H1 (cell line): ENCODE measurements around the gene SCAF1. TPM values are rescaled to one million over a fixed set of nuclear protein-coding genes. Genes with fewer than 3 reads are reported as not detected.

Experiments used
- CTCF ChIA-PET: fragments of 300-600 bp; sonication (Branson Sonifier 250); formaldehyde crosslinking; loops from one replicate; lab custom pipeline; 2021; ENCODE audit not compliant: partially characterized antibody; lab: Charles Lee
- POLR2A ChIA-PET: fragments of 300-600 bp; sonication (Branson Sonifier 250); formaldehyde crosslinking; loops from one replicate; lab custom pipeline; 2021; ENCODE audit warnings: inconsistent platforms; ENCODE audit not compliant: partially characterized antibody; lab: Charles Lee
- DNase-seq, 2 experiments: peaks; one replicate each; pipeline versions ENCODE4 v3.0.0 to v3.0.0-alpha.2; 2010 to 2022; ENCODE audit warnings: low spot score in 2 of 2, low read depth in 1 of 2, mixed read lengths in 1 of 2
- FAIRE-seq: peaks from 2 replicates; lab custom pipeline; 2011; peaks lifted over from hg19 to GRCh38; lab: Jason Lieb, UNC
- H2AFZ ChIP-seq: 2 replicates; pipeline ENCODE4 v1.8.1; 2012; ENCODE audit warnings: low read length, inconsistent platforms
- H2AK5ac ChIP-seq: 2 replicates; pipeline ENCODE4 v1.6.1; 2013; ENCODE audit warnings: low read depth, low read length
- H2BK120ac ChIP-seq: replicated peaks from 2 replicates; pipeline ENCODE3; 2013; ENCODE audit warnings: low read depth, low read length, inconsistent platforms
- H2BK12ac ChIP-seq: 2 replicates; pipeline ENCODE4 v1.6.1; 2013; ENCODE audit warnings: low read depth, low read length
- H2BK15ac ChIP-seq: 2 replicates; pipeline ENCODE4 v1.6.1; 2013; ENCODE audit warnings: low read length
- H2BK20ac ChIP-seq: 2 replicates; pipeline ENCODE4 v1.6.1; 2013; ENCODE audit warnings: low read length
- H2BK5ac ChIP-seq: 2 replicates; pipeline ENCODE4 v1.6.1; 2013; ENCODE audit warnings: low read depth, low read length
- H3K14ac ChIP-seq: 2 replicates; pipeline ENCODE4 v1.6.1; 2013; ENCODE audit warnings: inconsistent platforms; ENCODE audit not compliant: insufficient read length
- H3K18ac ChIP-seq: 2 replicates; pipeline ENCODE4 v1.6.1; 2013; ENCODE audit warnings: low read length; ENCODE audit errors: extremely low read depth
- H3K23ac ChIP-seq: 2 replicates; pipeline ENCODE4 v1.6.1; 2013; ENCODE audit warnings: inconsistent platforms; ENCODE audit not compliant: insufficient read length
- H3K23me2 ChIP-seq: 2 replicates; pipeline ENCODE4 v1.6.1; 2013; ENCODE audit warnings: low read depth, low read length
- H3K27ac ChIP-seq: 2 replicates; pipeline ENCODE4 v1.6.1; 2011; ENCODE audit warnings: low read depth, low read length, inconsistent platforms
- H3K27me3 ChIP-seq, 4 experiments: replicated peaks in 1 of 4; 1 replicate in 1 of 4; 2 replicates in 3 of 4; pipeline versions ENCODE4 v1.6.1 to v1.8.1; 2011 to 2013; ENCODE audit warnings: low read length in 3 of 4, mild to moderate bottlenecking in 3 of 4, inconsistent platforms in 2 of 4, mixed read lengths in 2 of 4, moderate library complexity in 1 of 4; ENCODE audit not compliant: control insufficient read depth in 3 of 4, insufficient read depth in 3 of 4; ENCODE audit errors: extremely low read depth in 1 of 4
- H3K36me3 ChIP-seq, 4 experiments: 2 replicates each; pipeline versions ENCODE4 v1.6.1 to v1.8.1; 2011 to 2013; ENCODE audit warnings: mild to moderate bottlenecking in 4 of 4, low read length in 3 of 4, moderate library complexity in 2 of 4, control low read depth in 1 of 4, inconsistent platforms in 1 of 4; ENCODE audit not compliant: insufficient read depth in 4 of 4, control insufficient read depth in 2 of 4
- H3K4ac ChIP-seq: replicated peaks from 2 replicates; pipeline ENCODE3; 2013; ENCODE audit warnings: low read length, low read depth, mixed read lengths, inconsistent platforms; ENCODE audit not compliant: insufficient read length
- H3K4me1 ChIP-seq, 4 experiments: replicated peaks in 1 of 4; 1 replicate in 1 of 4; 2 replicates in 3 of 4; pipeline versions ENCODE4 v1.6.1 to v1.8.1; 2011 to 2013; ENCODE audit warnings: low read length in 3 of 4, inconsistent platforms in 2 of 4, mixed read lengths in 1 of 4; ENCODE audit not compliant: insufficient read depth in 4 of 4, control insufficient read depth in 3 of 4
- H3K4me2 ChIP-seq, 2 experiments: 2 replicates each; pipeline versions ENCODE4 v1.6.1 to v1.8.1; 2011 to 2013; ENCODE audit warnings: low read depth in 2 of 2, low read length in 2 of 2, control low read depth in 1 of 2, inconsistent platforms in 1 of 2, mild to moderate bottlenecking in 1 of 2; ENCODE audit not compliant: insufficient read depth in 1 of 2
- H3K4me3 ChIP-seq, 4 experiments: fragments of 200-600, 300-600 bp in 1 of 4; sonication (generic), shearing (Covaris generic), sonication (Bioruptor Twin) in 1 of 4; 2 replicates each; pipeline versions ENCODE4 v1.5.1 to v1.8.1; 2011 to 2016; ENCODE audit warnings: low read length in 4 of 4, low read depth in 3 of 4, control low read depth in 2 of 4, inconsistent platforms in 2 of 4, mild to moderate bottlenecking in 2 of 4, mixed read lengths in 1 of 4, moderate library complexity in 1 of 4; ENCODE audit not compliant: insufficient read depth in 2 of 4; ENCODE audit errors: extremely low read depth in 1 of 4
- H3K56ac ChIP-seq: replicated peaks from 2 replicates; pipeline ENCODE3; 2013; ENCODE audit warnings: low read depth, mild to moderate bottlenecking, mixed read lengths, low read length, inconsistent platforms; ENCODE audit not compliant: insufficient read length
- H3K79me1 ChIP-seq: 2 replicates; pipeline ENCODE4 v1.6.1; 2013; ENCODE audit warnings: low read depth, low read length, control low read depth
- H3K79me2 ChIP-seq, 2 experiments: 2 replicates each; pipeline versions ENCODE4 v1.6.1 to v1.8.1; 2012 to 2013; ENCODE audit warnings: low read length in 2 of 2, mild to moderate bottlenecking in 2 of 2, inconsistent platforms in 1 of 2; ENCODE audit not compliant: insufficient read depth in 2 of 2, control insufficient read depth in 1 of 2
- H3K9ac ChIP-seq, 4 experiments: replicated peaks in 1 of 4; 1 replicate in 1 of 4; 2 replicates in 3 of 4; pipeline versions ENCODE4 v1.6.1 to v1.8.1; 2011 to 2013; ENCODE audit warnings: low read depth in 3 of 4, low read length in 3 of 4, control low read depth in 2 of 4, mild to moderate bottlenecking in 2 of 4, moderate library complexity in 2 of 4, inconsistent platforms in 1 of 4; ENCODE audit errors: extremely low read depth in 1 of 4
- H3K9me3 ChIP-seq, 2 experiments: 2 replicates each; pipeline versions ENCODE4 v1.6.1 to v1.8.1; 2012 to 2013; ENCODE audit warnings: mild to moderate bottlenecking in 2 of 2, moderate library complexity in 2 of 2, control low read depth in 1 of 2, inconsistent platforms in 1 of 2, low read depth in 1 of 2, low read length in 1 of 2, mixed read lengths in 1 of 2; ENCODE audit not compliant: insufficient read depth in 2 of 2
- H4K20me1 ChIP-seq, 2 experiments: replicated peaks in 1 of 2; 2 replicates each; pipeline versions ENCODE3 to v1.8.1; 2011 to 2013; ENCODE audit warnings: inconsistent platforms in 2 of 2, low read length in 2 of 2, mild to moderate bottlenecking in 1 of 2; ENCODE audit not compliant: insufficient read depth in 2 of 2, control insufficient read depth in 1 of 2
- H4K5ac ChIP-seq: 2 replicates; pipeline ENCODE4 v1.6.1; 2013; ENCODE audit warnings: low read length, low read depth, mixed read lengths, inconsistent platforms; ENCODE audit not compliant: insufficient read length
- H4K8ac ChIP-seq: 2 replicates; pipeline ENCODE4 v1.8.0; 2013; ENCODE audit warnings: mild to moderate bottlenecking, moderate library complexity, low read length, inconsistent platforms; ENCODE audit not compliant: insufficient read depth; ENCODE audit errors: extremely low read depth
- H4K91ac ChIP-seq: replicated peaks from 2 replicates; pipeline ENCODE3; 2013; ENCODE audit warnings: low read length, mixed read lengths, inconsistent platforms; ENCODE audit not compliant: insufficient read length
- CHD1 ChIP-seq: IDR thresholded peaks from 2 replicates; pipeline ENCODE4 v1.6.1; 2012; ENCODE audit warnings: low read depth, low read length, improper control_type of control experiment
- CHD2 ChIP-seq: IDR thresholded peaks from 2 replicates; pipeline ENCODE4 v1.6.1; 2012; ENCODE audit warnings: low read length, improper control_type of control experiment
- CTBP2 ChIP-seq: IDR thresholded peaks from 2 replicates; pipeline ENCODE4 v1.7.0; 2011; ENCODE audit warnings: borderline replicate concordance, mild to moderate bottlenecking, moderate library complexity, mixed read lengths, low read length; ENCODE audit not compliant: insufficient read depth, insufficient read length
- CTCF ChIP-seq, 3 experiments: IDR thresholded peaks; 1 replicate in 2 of 3; 2 replicates in 1 of 3; pipeline versions ENCODE4 v1.5.1 to v1.6.1; 2011; ENCODE audit warnings: low read length in 3 of 3, mild to moderate bottlenecking in 3 of 3, inconsistent platforms in 2 of 3, low read depth in 1 of 3, moderate library complexity in 1 of 3; ENCODE audit not compliant: insufficient read depth in 1 of 3; ENCODE audit errors: control extremely low read depth in 1 of 3
- NRF1 ChIP-seq: IDR thresholded peaks from 2 replicates; pipeline ENCODE4 v1.6.1; 2011; ENCODE audit warnings: mild to moderate bottlenecking, low read depth, low read length, improper control_type of control experiment
- RNF2 ChIP-seq: fragments of 200-900, 300-1000 bp; sonication (generic); IDR thresholded peaks from 2 replicates; pipeline ENCODE4 v1.7.1; 2016; ENCODE audit warnings: borderline replicate concordance, low read depth, mild to moderate bottlenecking, antibody characterized with exemption, low read length; ENCODE audit not compliant: poor library complexity, severe bottlenecking; ENCODE audit errors: missing control alignments
- SAP30 ChIP-seq: fragments of 300-600 bp; sonication (generic); IDR thresholded peaks from 2 replicates; pipeline ENCODE4 v1.7.1; 2012; ENCODE audit warnings: low read length, moderate library complexity, mild to moderate bottlenecking, inconsistent platforms; ENCODE audit not compliant: insufficient read depth, insufficient replicate concordance
- SUZ12 ChIP-seq: fragments of 200-600 bp; sonication (generic); IDR thresholded peaks from 2 replicates; pipeline ENCODE4 v1.6.1; 2012; ENCODE audit warnings: mild to moderate bottlenecking, inconsistent platforms, low read length, moderate library complexity, mixed read lengths
- TEAD4 ChIP-seq: IDR thresholded peaks from 2 replicates; pipeline ENCODE4 v1.6.1; 2012; ENCODE audit warnings: low read depth, low read length, inconsistent platforms, mixed read lengths
- WGBS, 2 experiments: shearing (Covaris generic) in 1 of 2; methylation state at CpG; one replicate each; pipeline versions ENCODE4 v1.1.6 to v1.1.7; 2013 to 2015; ENCODE audit warnings: low lambda C conversion rate in 2 of 2, mixed read lengths in 2 of 2, inconsistent platforms in 1 of 2, low coverage in 1 of 2, missing lambda C conversion rate in 1 of 2; ENCODE audit not compliant: insufficient replicate concordance in 2 of 2, insufficient coverage in 1 of 2, insufficient read length in 1 of 2; ENCODE audit errors: extremely low coverage in 1 of 2, missing lambda C conversion rate in 1 of 2; 5-methylcytosine and 5-hydroxymethylcytosine counted together
- polyA plus RNA-seq, 7 experiments: library from polyadenylated mRNA; depleted of rRNA in 3 of 7; stranded (reverse) in 5 of 7; unstranded in 2 of 7; fragments of >200 nt in 5 of 7; fragments of 200-250 nt in 2 of 7; gene quantifications; 1 replicate in 5 of 7; 2 replicates in 1 of 7; 4 replicates in 1 of 7; pipeline versions ENCODE4 v1.2.1 to v1.2.3, GENCODE V29; 2011 to 2013; ENCODE audit warnings: missing spikeins in 2 of 7, mixed read lengths in 2 of 7
- total RNA-seq: library from RNA; stranded (reverse); fragmentation: NEBNext Ultra II Directional; extraction: Animal tissue kit (Norgen Biotek cat#: 25700); gene quantifications from 2 replicates; pipeline ENCODE4 v1.2.1, GENCODE V29; 2021

Gene SCAF1
- total and polyA plus RNA-seq, 2 of the 8 experiments (the other 6 are each of a cell fraction or from before 2014, with no cell fraction given): 9.7 to 81.7 TPM

- WGBS, 2 experiments: 2% methylated on average over 34 of the region's 34 CpGs; no CpG with 5 or more reads in 1 of the 2 experiments
- Histone ChIP-seq H3K27me3 (no peaks in the 10 kb centered on the region), H2BK20ac (no peak overlapping the region), H3K4me3 (peak overlapping the region; percentile 82 to 99 (median 86)), H3K23me2 (peaks cover 4% of the 10 kb centered on the region), H3K9ac (peak overlapping the region in 3 of 4 experiments; percentile 91 to 100 (median 99); a peak in 5 of 7 replicates), H3K79me1 (peaks cover 3% of the 10 kb centered on the region), H3K4me2 (peak overlapping the region; percentile 71 to 76; a peak in 2 of 4 replicates), H4K91ac (no peak overlapping the region), H4K8ac (peak overlapping the region; percentile 100), H3K4ac (no peak overlapping the region), H3K18ac (no peak overlapping the region), H3K14ac (no peak overlapping the region), H2BK5ac (peak overlapping the region; percentile 99), H3K36me3 (peaks cover 2 to 12% (median 6%) of the 10 kb centered on the region in 4 experiments), H3K9me3 (no peaks in the 10 kb centered on the region), H3K23ac (no peak overlapping the region), H4K5ac (no peak overlapping the region), H2AK5ac (no peak overlapping the region; the same call in 1 of the 2 replicates), H3K79me2 (peaks cover 17 to 43% of the 10 kb centered on the region in 2 experiments), H2BK120ac (no peak overlapping the region), H3K27ac (peak overlapping the region; percentile 100), H3K56ac (peak overlapping the region; percentile 100), H3K4me1 (peaks cover 2 to 19% (median 11%) of the 10 kb centered on the region in 4 experiments), H2BK12ac (no peak overlapping the region; the same call in 1 of the 2 replicates), H2AFZ (no peak overlapping the region), H4K20me1 (peaks cover 12 to 24% of the 10 kb centered on the region in 2 experiments), H2BK15ac (no peak overlapping the region)
- peak; percentile 99 to 100 for DNase-seq
- ChIA-PET POLR2A (interaction anchor here (0.7 to 14.5 kb wide), 49 partner anchors 13 to 1058 kb away, joined by 3 to 275 read pairs (median 4); partner anchors contain the start of genes ADM5, AKT1S1, ALDH16A1 and AP2A1), CTCF (interaction anchor here (0.7 to 7.4 kb wide), 8 partner anchors 9 to 161 kb away, joined by 3 to 39 read pairs (median 4); partner anchors contain the start of gene RRAS)
- no peak for FAIRE-seq
- TF ChIP-seq NRF1: no peak
- TF ChIP-seq CHD2: peak; percentile 93
- no peak for TF ChIP-seq CTCF (IDR thresholded peaks at IDR 0.05; ENCODE audit: control extremely low read depth in 1 of 3, insufficient read depth in 1 of 3, low read depth in 1 of 3, low read length in 3 of 3)
- no peak for TF ChIP-seq SAP30
- TF ChIP-seq TEAD4: peak; percentile 50; the same call in 1 of the 2 replicates
- TF ChIP-seq SUZ12: no peak
- TF ChIP-seq CHD1: no peak
- TF ChIP-seq CTBP2: no peak
- no peak for TF ChIP-seq RNF2
Measured at GRCh38 chr19:49676784-49677230, 34.8 kb downstream of the SCAF1 start.
